ENCODE data around the gene IGFALS.

Gene IGFALS

GRCh38 chr16:1769402-1770300 lies 23.9 kb downstream of the IGFALS start:
- Mint-ChIP-seq H3K27me3 (no peaks in the 10 kb centered on the region), H3K4me3 (peak overlapping the region; percentile 81), H3K4me1 (ENCODE audit: low read depth) (peaks cover 6% of the 10 kb centered on the region), H3K27ac (peak overlapping the region; percentile 58), H3K36me3 (peaks cover 3% of the 10 kb centered on the region), H3K9me3 (ENCODE audit: low read depth) (no peaks in the 10 kb centered on the region)

- Mint-ChIP-seq H3K9me3 (ENCODE audit: low read depth) (no peaks in the 10 kb centered on the region), H3K4me1 (ENCODE audit: low read depth) (peaks cover 6% of the 10 kb centered on the region), H3K27ac (no peak overlapping the region)
Measured at GRCh38 chr16:1768767-1769401, 24.6 kb downstream of the IGFALS start.

GRCh38 chr16:1768061-1768766 lies 25.3 kb downstream of the IGFALS start:
- Mint-ChIP-seq H3K4me1 (ENCODE audit: low read depth) (peaks cover 6% of the 10 kb centered on the region), H3K9me3 (ENCODE audit: low read depth) (no peaks in the 10 kb centered on the region), H3K36me3 (peaks cover 3% of the 10 kb centered on the region), H3K27ac (no peak overlapping the region), H3K27me3 (no peaks in the 10 kb centered on the region), H3K4me3 (no peak overlapping the region)

More at GRCh38 chr16:1768767-1769401, 24.6 kb downstream of the IGFALS start:
- Mint-ChIP-seq H3K27me3 (no peaks in the 10 kb centered on the region), H3K4me3 (no peak overlapping the region), H3K36me3 (peaks cover 3% of the 10 kb centered on the region)

GRCh38 chr16:1767116-1767994 lies 26.1 kb downstream of the IGFALS start:
- no peak overlapping the region for H3K27ac Mint-ChIP-seq
- H3K9me3 Mint-ChIP-seq (ENCODE audit: low read depth) = no peaks in the 10 kb centered on the region
- H3K4me3 Mint-ChIP-seq = no peak overlapping the region
- H3K4me1 Mint-ChIP-seq (ENCODE audit: low read depth) = peaks cover 6% of the 10 kb centered on the region
- H3K27me3 Mint-ChIP-seq = no peaks in the 10 kb centered on the region
- peaks cover 3% of the 10 kb centered on the region for H3K36me3 Mint-ChIP-seq

- peaks cover 3% of the 10 kb centered on the region for H3K4me1 Mint-ChIP-seq (ENCODE audit: low read depth)
- no peaks in the 10 kb centered on the region for H3K36me3 Mint-ChIP-seq
- H3K27me3 Mint-ChIP-seq = no peaks in the 10 kb centered on the region
- no peak overlapping the region for H3K4me3 Mint-ChIP-seq
- H3K9me3 Mint-ChIP-seq (ENCODE audit: low read depth) = no peaks in the 10 kb centered on the region
- no peak overlapping the region for H3K27ac Mint-ChIP-seq
Measured at GRCh38 chr16:1766701-1767100, 26.8 kb downstream of the IGFALS start.

GRCh38 chr16:1766231-1766630 lies 27.3 kb downstream of the IGFALS start:
- H3K27ac Mint-ChIP-seq = no peak overlapping the region
- H3K4me1 Mint-ChIP-seq (ENCODE audit: low read depth) = peaks cover 3% of the 10 kb centered on the region
- H3K27me3 Mint-ChIP-seq = no peaks in the 10 kb centered on the region
- H3K4me3 Mint-ChIP-seq = no peak overlapping the region
- no peaks in the 10 kb centered on the region for H3K36me3 Mint-ChIP-seq
- no peaks in the 10 kb centered on the region for H3K9me3 Mint-ChIP-seq (ENCODE audit: low read depth)

GRCh38 chr16:1765826-1766225 lies 27.7 kb downstream of the IGFALS start:
- no peak overlapping the region for H3K27ac Mint-ChIP-seq

GRCh38 chr16:1764971-1765370 lies 28.5 kb downstream of the IGFALS start:
- no peaks in the 10 kb centered on the region for H3K9me3 Mint-ChIP-seq (ENCODE audit: low read depth)
- H3K4me1 Mint-ChIP-seq (ENCODE audit: low read depth) = no peaks in the 10 kb centered on the region
- no peaks in the 10 kb centered on the region for H3K36me3 Mint-ChIP-seq
- no peak overlapping the region for H3K4me3 Mint-ChIP-seq
- H3K27ac Mint-ChIP-seq = no peak overlapping the region
- no peaks in the 10 kb centered on the region for H3K27me3 Mint-ChIP-seq

More at GRCh38 chr16:1765826-1766225, 27.7 kb downstream of the IGFALS start:
- Mint-ChIP-seq H3K4me3 (no peak overlapping the region), H3K9me3 (ENCODE audit: low read depth) (no peaks in the 10 kb centered on the region), H3K27me3 (no peaks in the 10 kb centered on the region), H3K36me3 (no peaks in the 10 kb centered on the region), H3K4me1 (ENCODE audit: low read depth) (peaks cover 3% of the 10 kb centered on the region)

- Mint-ChIP-seq H3K36me3 (no peaks in the 10 kb centered on the region), H3K27me3 (no peaks in the 10 kb centered on the region), H3K4me1 (ENCODE audit: low read depth) (no peaks in the 10 kb centered on the region), H3K4me3 (no peak overlapping the region), H3K27ac (no peak overlapping the region), H3K9me3 (ENCODE audit: low read depth) (no peaks in the 10 kb centered on the region)
Measured at GRCh38 chr16:1763521-1764511, 29.7 kb downstream of the IGFALS start.

- Mint-ChIP-seq H3K27ac (no peak overlapping the region), H3K9me3 (ENCODE audit: low read depth) (no peaks in the 10 kb centered on the region), H3K27me3 (no peaks in the 10 kb centered on the region), H3K4me1 (ENCODE audit: low read depth) (no peaks in the 10 kb centered on the region), H3K36me3 (no peaks in the 10 kb centered on the region), H3K4me3 (no peak overlapping the region)
Measured at GRCh38 chr16:1762879-1763520, 30.5 kb downstream of the IGFALS start.

GRCh38 chr16:1762196-1762878 lies 31.2 kb downstream of the IGFALS start:
- Mint-ChIP-seq H3K4me1 (ENCODE audit: low read depth) (no peaks in the 10 kb centered on the region), H3K27me3 (no peaks in the 10 kb centered on the region), H3K27ac (no peak overlapping the region), H3K36me3 (no peaks in the 10 kb centered on the region), H3K9me3 (ENCODE audit: low read depth) (no peaks in the 10 kb centered on the region), H3K4me3 (no peak overlapping the region)

GRCh38 chr16:1761751-1762150 lies 31.8 kb downstream of the IGFALS start:
- Mint-ChIP-seq H3K9me3 (ENCODE audit: low read depth) (no peaks in the 10 kb centered on the region), H3K4me1 (ENCODE audit: low read depth) (peaks cover 2% of the 10 kb centered on the region), H3K36me3 (no peaks in the 10 kb centered on the region), H3K27me3 (no peaks in the 10 kb centered on the region), H3K4me3 (no peak overlapping the region), H3K27ac (no peak overlapping the region)

- Mint-ChIP-seq H3K27ac (no peak overlapping the region), H3K9me3 (ENCODE audit: low read depth) (no peaks in the 10 kb centered on the region), H3K4me1 (ENCODE audit: low read depth) (peaks cover 5% of the 10 kb centered on the region), H3K27me3 (no peaks in the 10 kb centered on the region), H3K4me3 (no peak overlapping the region), H3K36me3 (no peaks in the 10 kb centered on the region)
Measured at GRCh38 chr16:1760911-1761310, 32.6 kb downstream of the IGFALS start.
